ENCODE results near the gene ZNF282. TPM values are rescaled to one million over a fixed set of nuclear protein-coding genes. Genes with fewer than 3 reads are reported as not detected.
A peak's percentile ranks its signal among the peaks of the same experiment; 100 is the strongest.

The ZNF282 gene
- total and polyA plus RNA-seq, 9 of the 15 experiments (the other 6 are each of a cell fraction or from before 2014, with no cell fraction given): 0.76 to 58.6 (median 17.4) TPM

GRCh38 chr7:149195180-149196150 is at the start of gene ZNF282 (continued):
- peak; percentile 64; the same call in 1 of the 2 replicates for TF ChIP-seq KLF13 (tag; IDR thresholded peaks at IDR 0.05; ENCODE audit: borderline replicate concordance, low read depth)
- no peak for TF ChIP-seq BRF2 (IDR thresholded peaks at IDR 0.05; ENCODE audit: borderline replicate concordance, insufficient read depth, insufficient read length)
- TF ChIP-seq ZC3H4 (CRISPR knock-in tag; IDR thresholded peaks at IDR 0.05; ENCODE audit: borderline replicate concordance): no peak; the same call in 1 of the 2 replicates
- TF ChIP-seq LCOR (CRISPR knock-in tag; IDR thresholded peaks at IDR 0.05): 0 out of 2 replicates have a peak, but pooled peaks have one; percentile 58
- TF ChIP-seq FOXK1 (CRISPR knock-in tag; IDR thresholded peaks at IDR 0.05; ENCODE audit: borderline replicate concordance): peak; percentile 58; the same call in 1 of the 2 replicates
- peak; percentile 41; the same call in 1 of the 2 replicates for TF ChIP-seq HIVEP1 (CRISPR knock-in tag; IDR thresholded peaks at IDR 0.05)
- peak; percentile 75 for TF ChIP-seq L3MBTL2 (IDR thresholded peaks at IDR 0.05)
- no peak for TF ChIP-seq DDX20 (tag; IDR thresholded peaks at IDR 0.05; ENCODE audit: low read depth)
- TF ChIP-seq ZBTB9 (CRISPR knock-in tag; IDR thresholded peaks at IDR 0.05): no peak; the same call in 1 of the 2 replicates
- TF ChIP-seq BRD9 (IDR thresholded peaks at IDR 0.05; ENCODE audit: low read depth, partially characterized antibody): no peak
- no peak for TF ChIP-seq RBM17 (IDR thresholded peaks at IDR 0.05; ENCODE audit: borderline replicate concordance, low read depth, low read length)
- peak; percentile 42; the same call in 1 of the 2 replicates for TF ChIP-seq ZNF75A (CRISPR knock-in tag; IDR thresholded peaks at IDR 0.05)
- TF ChIP-seq NR3C1 (CRISPR knock-in tag; IDR thresholded peaks at IDR 0.05): no peak
- no peak for TF ChIP-seq ETV5 (CRISPR knock-in tag; IDR thresholded peaks at IDR 0.05; ENCODE audit: low read depth)
- TF ChIP-seq MYC (IDR thresholded peaks at IDR 0.05; ENCODE audit: low read depth, low read length): peak; percentile 72
- peak; percentile 74; the same call in 1 of the 2 replicates for TF ChIP-seq MYC (CRISPR knock-in tag; IDR thresholded peaks at IDR 0.05; ENCODE audit: borderline replicate concordance, low read depth)
- TF ChIP-seq ZC3H11A (IDR thresholded peaks at IDR 0.05; ENCODE audit: low read depth, low read length): no peak
- no peak for TF ChIP-seq MAFG (tag; conservative IDR thresholded peaks at IDR 0.05)
- peak; percentile 56 for TF ChIP-seq ZBTB1 (CRISPR knock-in tag; IDR thresholded peaks at IDR 0.05; ENCODE audit: borderline replicate concordance, low read depth)
- peak; percentile 49 for TF ChIP-seq CREB1 (IDR thresholded peaks at IDR 0.05)
- no peak for TF ChIP-seq CREB1 (CRISPR knock-in tag; IDR thresholded peaks at IDR 0.05)
- peak; percentile 75; the same call in 1 of the 2 replicates for TF ChIP-seq RNF2 (IDR thresholded peaks at IDR 0.05)
- peak; percentile 62; the same call in 1 of the 2 replicates for TF ChIP-seq NR2C2 (CRISPR knock-in tag; IDR thresholded peaks at IDR 0.05)
- peak; percentile 64 for TF ChIP-seq NR2C2 (tag; IDR thresholded peaks at IDR 0.05)
- TF ChIP-seq HMGXB4 (CRISPR knock-in tag; IDR thresholded peaks at IDR 0.05): peak; percentile 95
